B cell (primary cell): ENCODE data around the gene ZC3H7B.

ENCODE experiments used
- CTCF ChIP-seq: fragments of 200-600 bp; IDR thresholded peaks from one replicate; pipeline ENCODE4 v1.8.0; 2022; ENCODE audit warnings: antibody characterized with exemption, mild to moderate bottlenecking
- EZH2 ChIP-seq: IDR thresholded peaks from 2 replicates; pipeline ENCODE4 v1.6.1; 2012; ENCODE audit warnings: borderline replicate concordance, low read depth, mild to moderate bottlenecking, moderate library complexity, low read length; ENCODE audit not compliant: insufficient read depth, poor library complexity, severe bottlenecking

GRCh38 chr22:41338614-41339212 is 37.4 kb downstream of the ZC3H7B start:
- TF ChIP-seq CTCF (no peak), EZH2 (no peak)
